Raji (cell line): ENCODE results near the gene CLHC1.

Source experiments
- POLR2A ChIP-seq: IDR thresholded peaks from 2 replicates; pipeline ENCODE4 v1.6.1; 2011; ENCODE audit warnings: low read depth, low read length, control low read depth; ENCODE audit not compliant: insufficient read depth

CLHC1 gene

GRCh38 chr2:55230551-55230950 is 1.5 kb downstream of the CLHC1 start:
- no peak for TF ChIP-seq POLR2A

- no peak for TF ChIP-seq POLR2A
Observed at GRCh38 chr2:55229221-55229620, 2.9 kb downstream of the CLHC1 start.

DNA sequence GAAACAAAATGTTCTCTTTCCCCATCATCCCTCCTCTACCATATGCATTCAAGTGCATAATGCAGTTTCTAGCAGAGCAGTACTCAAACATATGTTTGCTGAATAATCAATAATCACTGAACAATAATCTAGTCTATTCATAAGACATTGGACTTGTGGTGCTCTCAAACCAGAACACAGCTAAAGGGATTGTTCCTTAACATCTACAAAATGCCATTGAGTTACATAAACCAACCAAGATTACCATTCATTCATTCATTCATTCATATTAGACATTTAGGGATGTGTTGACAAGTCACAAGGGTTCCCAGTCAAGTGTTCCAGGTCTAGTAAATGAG is 3.9 kb downstream of the CLHC1 start:
- no peak for TF ChIP-seq POLR2A

DNA sequence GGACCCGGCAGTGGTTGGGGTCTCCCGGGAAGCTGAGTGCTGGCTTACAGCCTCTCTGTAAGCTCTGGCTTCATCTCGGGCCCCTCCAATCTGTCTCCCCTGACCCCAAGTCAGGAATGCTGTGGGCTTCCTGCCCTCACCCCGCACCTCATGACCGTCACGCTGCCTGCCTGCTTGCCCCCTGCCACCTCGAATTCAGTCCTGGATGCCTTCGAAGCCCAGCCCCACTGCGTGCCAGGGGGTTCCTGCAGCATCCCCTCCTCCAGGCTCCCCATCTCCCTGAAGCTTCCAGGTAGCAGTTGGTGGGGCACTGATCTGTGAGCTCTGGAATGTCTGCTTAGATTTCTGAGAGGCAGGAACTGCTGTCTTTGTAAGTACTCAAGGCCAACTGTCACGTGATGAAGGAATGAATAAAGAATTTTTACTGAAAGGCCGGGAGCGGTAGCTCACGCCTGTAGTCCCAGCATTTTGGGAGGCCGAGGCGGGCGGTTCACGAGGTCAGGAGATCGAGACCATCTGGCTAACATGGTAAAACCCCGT is 6.5 kb downstream of the CLHC1 start:
- TF ChIP-seq POLR2A: no peak

DNA sequence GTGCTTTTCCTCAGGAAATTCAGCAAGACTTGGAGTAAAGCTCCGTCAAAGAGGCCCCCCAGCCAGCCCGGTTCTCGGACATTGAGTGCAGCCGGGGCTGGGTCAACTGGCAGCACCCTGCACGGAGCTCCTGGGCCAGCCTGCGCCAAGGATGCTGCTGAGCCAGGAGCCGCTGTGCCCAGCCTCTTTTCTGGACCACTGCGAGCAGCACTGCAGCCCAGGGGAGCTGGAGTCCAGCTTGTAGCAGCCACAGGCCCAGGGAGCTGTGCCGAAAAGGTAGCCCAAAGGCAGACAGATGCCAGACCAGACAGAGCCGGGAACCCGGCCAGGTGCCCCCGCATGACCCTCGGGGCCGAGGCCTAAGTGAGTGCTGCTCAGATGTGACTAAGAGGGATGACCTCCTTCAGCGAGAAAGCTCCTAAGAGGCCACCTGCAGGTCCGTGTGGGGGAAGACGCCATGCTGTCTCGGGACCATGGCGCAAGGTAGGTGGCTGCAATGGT is 7.3 kb downstream of the CLHC1 start:
- TF ChIP-seq POLR2A: no peak

- no peak for TF ChIP-seq POLR2A
Observed at GRCh38 chr2:55223958-55224760, 7.9 kb downstream of the CLHC1 start.

DNA sequence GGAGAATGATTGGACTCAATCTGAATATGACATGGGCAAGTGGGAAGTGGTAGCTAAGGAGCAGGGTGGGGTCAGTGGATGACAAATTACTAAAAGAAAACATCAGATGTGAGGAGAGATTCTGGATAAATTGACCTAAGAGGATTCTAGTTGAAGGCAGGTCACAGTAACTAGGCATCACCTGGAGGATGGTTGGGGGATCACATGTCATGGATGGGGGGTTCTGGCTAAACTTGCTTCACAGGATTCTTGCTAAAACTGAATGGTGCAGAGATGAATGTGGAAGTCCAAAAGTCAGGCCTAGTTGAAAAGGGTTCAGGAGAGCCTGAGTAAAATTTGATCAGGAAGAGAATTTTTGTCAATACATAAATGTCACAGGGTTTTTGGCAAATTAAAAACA is 18.3 kb downstream of the CLHC1 start:
- TF ChIP-seq POLR2A: no peak

DNA sequence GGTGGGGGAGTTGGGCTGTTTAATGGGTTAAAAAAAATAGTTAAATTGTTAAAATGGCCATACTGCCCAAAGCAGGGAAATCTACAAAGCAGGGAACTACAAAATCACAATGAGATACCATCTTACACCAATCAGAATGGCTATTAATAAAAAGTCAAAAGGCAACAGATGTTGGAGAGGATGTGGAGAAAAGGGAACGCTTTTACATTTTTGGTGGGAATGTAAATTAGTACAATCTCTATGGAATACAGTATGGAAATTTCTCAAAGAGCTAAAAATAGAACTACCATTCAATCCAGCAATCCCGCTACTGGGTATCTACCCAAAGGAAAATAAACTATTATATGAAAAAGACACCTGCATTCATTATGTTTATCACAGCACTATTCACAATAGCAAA is 27.1 kb downstream of the CLHC1 start:
- TF ChIP-seq POLR2A: no peak

DNA sequence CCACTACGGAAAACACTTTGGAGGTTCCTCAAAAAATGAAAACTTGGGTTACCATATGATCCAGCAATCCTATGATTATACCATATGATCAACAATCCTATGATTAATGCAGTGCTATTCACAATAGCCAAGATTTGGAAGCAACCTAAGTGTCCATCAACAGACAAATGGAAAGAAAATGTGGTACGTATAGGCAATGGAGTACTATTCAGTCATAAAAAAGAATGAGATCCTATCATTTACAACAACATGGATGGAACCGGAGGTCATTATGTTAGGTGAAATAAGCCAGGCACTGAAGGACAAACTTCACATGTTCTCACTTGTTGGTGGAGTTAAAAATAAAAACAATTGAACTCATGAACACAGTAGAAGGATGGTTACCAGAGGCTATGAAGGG is 27.6 kb downstream of the CLHC1 start:
- TF ChIP-seq POLR2A: no peak

- TF ChIP-seq POLR2A: no peak
Observed at GRCh38 chr2:55200416-55200815, 31.7 kb downstream of the CLHC1 start.

DNA sequence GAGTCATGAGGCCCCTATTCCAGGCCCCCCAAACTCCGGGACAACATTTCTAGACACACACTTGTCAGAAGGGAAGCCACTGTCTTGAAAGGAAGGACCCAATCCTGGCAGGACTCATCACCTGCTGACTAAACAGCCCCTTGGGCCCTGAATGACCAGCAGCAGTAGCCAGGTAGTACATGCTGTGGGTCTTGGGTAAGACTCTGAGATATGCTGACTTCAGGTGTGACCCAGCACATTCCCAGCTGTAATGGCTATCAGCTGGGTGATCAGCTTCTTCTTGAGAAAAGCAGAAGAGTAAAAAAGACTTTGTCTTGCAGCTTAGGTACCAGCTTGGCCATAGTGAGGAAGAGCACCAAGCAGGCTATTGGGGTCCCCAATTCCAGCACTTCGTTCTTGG is 35.6 kb downstream of the CLHC1 start:
- TF ChIP-seq POLR2A: no peak

- no peak for TF ChIP-seq POLR2A
Observed at GRCh38 chr2:55180374-55180773, 51.7 kb downstream of the CLHC1 start.

DNA sequence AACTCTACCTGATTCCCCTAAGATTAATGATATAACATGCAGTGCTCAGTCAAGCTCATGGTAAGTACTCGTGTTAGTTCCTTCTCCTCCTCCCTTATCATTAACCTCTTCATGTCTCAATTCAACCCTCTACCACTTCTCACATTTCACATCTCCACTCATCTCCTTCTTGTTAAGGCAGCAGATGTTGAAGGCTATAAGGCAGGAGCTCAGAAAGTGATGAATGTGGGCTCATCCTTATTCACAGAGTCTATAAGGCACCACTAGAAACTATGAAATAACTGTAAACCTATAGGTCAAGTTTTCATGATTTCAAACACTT is 56.0 kb downstream of the CLHC1 start:
- no peak for TF ChIP-seq POLR2A

- TF ChIP-seq POLR2A: no peak
Observed at GRCh38 chr2:55175254-55176093, 56.6 kb downstream of the CLHC1 start.

GRCh38 chr2:55173438-55174054 is 58.5 kb downstream of the CLHC1 start:
- TF ChIP-seq POLR2A: no peak

GRCh38 chr2:55169915-55170314 is 62.2 kb downstream of the CLHC1 start:
- no peak for TF ChIP-seq POLR2A
